Motor neuron (in vitro differentiated cells): Measurements from ENCODE around the gene ESRRA. TPM values are rescaled to one million over a fixed set of nuclear protein-coding genes. Genes with fewer than 3 reads are reported as not detected.

Experiments
- ATAC-seq, 8 experiments: fragments of 200-7000 bp; cut with Tn5 transposase; replicated peaks in 6 of 8; 2 replicates each; pipeline ENCODE4 v1.8.0; 2021; ENCODE audit warnings: mild to moderate bottlenecking in 8 of 8, moderate library complexity in 8 of 8
- H3K27ac ChIP-seq, 2 donors: fragments of 250-450 bp; sonication (Bioruptor Pico); 2 replicates each; pipeline ENCODE4 v1.9.0; 2021; ENCODE audit warnings: antibody characterized with exemption in 2 of 2, mild to moderate bottlenecking in 2 of 2, moderate library complexity in 1 of 2
- H3K4me1 ChIP-seq, 2 donors: fragments of 250-450 bp; sonication (Bioruptor Pico); replicated peaks in 1 of 2; 2 replicates each; pipeline ENCODE4 v1.6.1; 2021; ENCODE audit warnings: antibody characterized with exemption in 2 of 2, mild to moderate bottlenecking in 2 of 2, moderate library complexity in 1 of 2
- H3K4me3 ChIP-seq, 5 donors: fragments of 250-450 bp; sonication (Bioruptor Pico); 2 replicates each; pipeline ENCODE4 v1.9.0; 2021; ENCODE audit warnings: antibody characterized with exemption in 5 of 5, mild to moderate bottlenecking in 5 of 5, moderate library complexity in 4 of 5
- WGBS, 10 experiments: fragments of 450-650 bp; shearing (Covaris generic); methylation state at CpG; one replicate each; pipeline ENCODE4 v1.0.0; 2022; 5-methylcytosine and 5-hydroxymethylcytosine counted together
- in situ Hi-C, 9 experiments: fragments of 400-800 bp; cut with MboI; loops; one replicate each; pipeline ENCODE4 v1.15.0; 2021; ENCODE audit warnings: low sequenced_read_pairs in 9 of 9, low pct_unique_long_range_greater_than_20kb in 2 of 9; ENCODE audit not compliant: unreplicated experiment in 9 of 9
- total RNA-seq, 8 experiments: library from RNA; unstranded; fragments of 300-600 nt; gene quantifications; 2 replicates each; pipeline versions ENCODE4 v1.2.3 to v1.2.4, GENCODE V29; 2022

ESRRA gene
- total RNA-seq, 8 experiments from 2014 or later, result 9.3 to 75.7 (median 19.1) TPM

DNA sequence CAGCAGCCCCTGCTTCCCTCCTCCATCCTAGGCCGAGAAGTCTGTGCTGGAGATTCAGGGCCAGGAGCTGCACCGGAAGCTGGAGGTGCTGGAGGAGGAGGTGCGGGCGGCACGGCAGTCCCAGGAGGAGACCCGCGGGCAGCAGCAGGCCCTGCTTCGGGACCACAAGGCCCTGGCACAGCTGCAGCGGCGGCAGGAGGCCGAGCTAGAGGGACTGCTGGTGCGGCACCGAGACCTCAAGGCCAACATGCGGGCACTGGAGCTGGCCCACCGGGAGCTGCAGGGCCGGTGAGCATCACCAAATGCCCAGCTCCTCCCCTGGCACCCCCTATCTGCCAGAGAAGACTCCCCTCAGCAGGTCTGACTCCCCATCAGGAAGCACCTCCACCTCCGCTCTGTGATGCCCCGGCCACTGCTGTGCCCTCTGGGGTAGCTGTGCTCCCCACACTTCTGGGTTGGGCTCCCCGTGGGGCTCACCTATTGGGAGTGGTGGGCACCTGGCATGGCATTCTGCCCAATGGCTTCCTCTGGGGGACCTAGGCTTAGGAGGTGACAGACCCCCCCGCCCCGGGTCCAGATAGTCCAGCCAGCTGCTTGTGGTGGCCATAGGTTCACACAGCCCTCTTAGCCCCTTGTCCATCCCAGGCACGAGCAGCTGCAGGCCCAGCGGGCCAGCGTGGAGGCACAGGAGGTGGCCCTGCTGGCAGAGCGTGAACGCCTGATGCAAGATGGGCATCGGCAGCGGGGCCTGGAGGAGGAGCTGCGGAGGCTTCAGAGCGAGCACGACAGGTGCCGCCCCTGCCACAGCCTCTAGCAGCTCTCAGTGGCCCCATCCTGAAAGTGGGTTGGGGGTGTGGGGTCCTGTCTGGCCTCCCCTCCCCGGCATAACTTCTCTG is 47.0 kb downstream of the ESRRA start:
- Histone ChIP-seq H3K4me1 (peaks cover 14 to 36% of the 10 kb centered on the region in 2 donors), H3K4me3 (no peak overlapping the region), H3K27ac (no peak overlapping the region)
- WGBS, 10 experiments, result 79 to 100% (median 90%) methylated on average over 1 to 9 of the region's 33 CpGs; no CpG with 5 or more reads in 4 of the 10 experiments
- in situ Hi-C loops, result no loop called here
- no peak for ATAC-seq

DNA sequence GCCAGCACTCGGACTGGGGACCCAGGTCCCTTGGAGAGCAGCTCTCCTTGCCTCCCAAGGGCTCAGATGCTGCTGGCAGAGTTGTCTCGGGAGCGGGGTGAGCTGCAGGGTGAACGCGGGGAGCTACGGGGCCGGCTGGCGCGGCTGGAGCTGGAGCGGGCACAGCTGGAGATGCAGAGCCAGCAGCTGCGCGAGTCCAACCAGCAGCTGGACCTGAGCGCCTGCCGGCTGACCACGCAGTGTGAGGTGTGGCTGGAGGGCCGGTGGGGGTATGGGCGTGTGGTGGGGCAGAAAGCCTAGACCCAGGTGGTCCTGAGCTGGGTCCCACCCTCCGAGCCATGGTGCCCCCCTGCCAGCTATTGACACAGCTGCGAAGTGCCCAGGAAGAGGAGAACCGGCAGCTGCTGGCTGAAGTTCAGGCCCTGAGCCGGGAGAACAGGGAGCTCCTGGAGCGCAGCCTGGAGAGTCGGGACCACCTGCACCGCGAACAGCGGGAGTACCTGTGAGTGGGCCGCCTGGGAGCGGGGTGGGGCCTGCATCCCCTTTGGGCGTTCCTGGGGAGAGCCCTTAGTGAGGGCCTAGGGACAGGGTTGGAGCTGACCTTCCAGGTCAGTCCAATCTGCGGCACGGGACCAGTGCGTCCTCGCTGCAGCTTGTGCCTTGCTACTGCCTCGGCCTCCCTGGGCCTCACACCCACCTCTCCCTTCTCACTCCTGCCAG is 47.8 kb downstream of the ESRRA start:
- Histone ChIP-seq H3K4me3 (no peak overlapping the region), H3K27ac (no peak overlapping the region), H3K4me1 (peaks cover 22 to 41% of the 10 kb centered on the region in 2 donors)
- ATAC-seq, result no peak
- WGBS, 10 experiments, result 60 to 94% (median 83%) methylated on average over 1 to 7 of the region's 34 CpGs; no CpG with 5 or more reads in 7 of the 10 experiments
- in situ Hi-C loops, result no loop called here

DNA sequence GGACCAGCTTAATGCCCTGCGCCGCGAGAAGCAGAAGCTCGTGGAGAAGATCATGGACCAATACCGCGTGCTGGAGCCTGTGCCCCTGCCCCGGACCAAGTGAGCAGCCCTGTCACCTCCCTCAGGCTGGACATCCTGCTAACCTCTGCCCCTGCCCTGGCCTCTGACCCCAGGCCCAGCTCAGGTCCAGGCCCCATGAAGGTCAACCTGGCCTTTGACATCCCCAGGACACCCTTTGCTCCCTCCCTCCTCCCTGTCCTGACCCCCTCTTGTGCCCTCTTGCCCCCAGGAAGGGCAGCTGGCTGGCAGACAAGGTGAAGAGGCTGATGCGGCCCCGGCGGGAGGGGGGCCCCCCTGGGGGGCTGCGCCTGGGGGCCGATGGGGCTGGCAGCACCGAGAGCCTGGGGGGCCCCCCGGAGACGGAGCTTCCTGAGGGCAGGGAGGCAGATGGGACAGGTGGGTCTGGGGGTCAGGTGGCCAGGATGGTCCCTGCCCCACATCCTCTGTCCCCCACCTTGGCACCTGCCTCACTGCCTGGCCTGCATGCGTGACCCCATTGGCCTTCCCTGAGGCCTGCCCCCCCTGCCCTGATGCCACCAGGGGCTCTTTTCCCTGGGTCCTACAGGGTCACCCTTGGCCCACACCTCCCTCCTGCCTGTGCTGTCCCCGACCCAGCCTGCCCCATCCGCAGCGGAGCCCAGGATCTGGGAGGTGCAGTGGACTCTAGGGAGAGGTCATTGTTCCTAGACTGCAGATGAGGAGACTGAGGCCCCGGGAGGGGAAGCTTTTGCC is 48.6 kb downstream of the ESRRA start:
- in situ Hi-C loops, result no loop called here
- Histone ChIP-seq H3K4me3 (no peak overlapping the region), H3K4me1 (peaks cover 22 to 40% of the 10 kb centered on the region in 2 donors), H3K27ac (peak overlapping the region in 1 of 2 donors; percentile 18)
- WGBS, 10 experiments, result 87% methylated on average over 3 of the region's 20 CpGs; no CpG with 5 or more reads in 9 of the 10 experiments
- no peak for ATAC-seq

- H3K4me3 ChIP-seq, result peak overlapping the region in 2 of 5 donors; percentile 2 to 5
- whole genome bisulfite sequencing, 10 experiments, result 30 to 88% (median 67%) methylated on average over 1 to 8 of the region's 23 CpGs; no CpG with 5 or more reads in 3 of the 10 experiments
- peak; percentile 23 to 76 (median 68) for ATAC-seq
Observed at GRCh38 chr11:64355078-64355940, 50.0 kb downstream of the ESRRA start.

DNA sequence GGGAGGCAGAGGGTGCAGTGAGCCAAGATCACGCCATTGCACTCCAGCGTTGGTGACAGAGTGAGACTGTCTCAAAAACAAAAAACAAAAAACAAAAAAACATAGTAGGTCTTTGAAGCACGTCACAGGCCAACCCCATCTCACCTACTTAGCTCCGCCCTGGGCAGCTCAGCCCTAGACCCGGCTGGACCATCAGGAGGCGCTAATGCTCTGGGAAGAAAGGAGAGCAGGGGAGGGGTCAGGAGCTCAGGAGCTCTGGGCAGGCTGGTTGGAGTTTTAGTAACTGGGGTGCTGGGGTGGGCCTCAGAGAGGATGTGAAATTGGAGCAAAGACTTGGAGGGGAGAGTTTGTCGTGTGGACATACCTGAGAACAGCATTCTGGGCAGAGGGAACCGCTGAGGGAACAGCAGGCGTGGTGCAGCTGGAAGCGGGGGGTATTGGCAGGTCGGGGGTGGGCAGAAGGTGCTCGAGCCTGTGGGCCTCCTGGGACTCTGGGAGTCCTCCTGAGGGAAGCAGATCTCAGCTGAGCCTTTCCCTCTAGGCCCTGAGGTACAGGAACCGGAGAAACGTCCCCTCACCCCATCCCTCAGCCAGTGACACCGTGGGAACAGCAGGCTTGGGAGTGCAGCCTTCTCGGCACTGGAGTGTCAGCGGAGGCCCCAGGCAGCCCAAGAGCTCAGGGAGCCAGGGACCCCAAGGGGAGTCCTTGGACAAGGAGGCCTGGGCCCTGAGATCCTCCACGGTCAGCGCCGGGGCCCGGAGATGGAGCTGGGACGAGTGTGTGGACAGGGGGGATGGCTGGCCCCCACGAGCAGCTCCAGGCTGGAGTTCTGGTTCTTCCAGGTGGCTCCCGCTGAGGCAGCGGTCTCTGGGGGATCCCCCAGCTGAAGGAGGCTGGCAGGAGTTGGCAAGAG is 51.4 kb downstream of the ESRRA start:
- H3K4me3 ChIP-seq, result no peak overlapping the region
- in situ Hi-C loops, result no loop called here
- ATAC-seq, result peak in 3 of 8 experiments; percentile 2 to 8 (median 4)
- no peak overlapping the region for H3K27ac ChIP-seq
- WGBS, 10 experiments, result 40 to 100% (median 84%) methylated on average over 1 to 6 of the region's 25 CpGs; no CpG with 5 or more reads in 5 of the 10 experiments
- peaks cover 28 to 45% of the 10 kb centered on the region in 2 donors for H3K4me1 ChIP-seq

More at GRCh38 chr11:64355078-64355940, 50.0 kb downstream of the ESRRA start:
- Histone ChIP-seq H3K4me1 (peaks cover 31 to 50% of the 10 kb centered on the region in 2 donors), H3K27ac (peak overlapping the region in 1 of 2 donors; percentile 54)
- in situ Hi-C loops, result no loop called here

- WGBS, 10 experiments, result 100% methylated on average over 2 of the region's 6 CpGs; no CpG with 5 or more reads in 9 of the 10 experiments
- H3K27ac ChIP-seq, result no peak overlapping the region
- in situ Hi-C loops, result no loop called here
- peaks cover 27 to 44% of the 10 kb centered on the region in 2 donors for H3K4me1 ChIP-seq
- ATAC-seq, result no peak
- no peak overlapping the region for H3K4me3 ChIP-seq
Observed at GRCh38 chr11:64357446-64357845, 52.1 kb downstream of the ESRRA start.

GRCh38 chr11:64357904-64358535 is 52.7 kb downstream of the ESRRA start:
- in situ Hi-C loops, result no loop called here
- Histone ChIP-seq H3K27ac (peak overlapping the region; percentile 19 to 83), H3K4me1 (peaks cover 27 to 44% of the 10 kb centered on the region in 2 donors), H3K4me3 (peak overlapping the region in 2 of 5 donors; percentile 45 to 49)
- 88 to 100% methylated on average over 1 to 5 of the region's 13 CpGs; no CpG with 5 or more reads in 8 of the 10 experiments for WGBS, 10 experiments
- ATAC-seq, result peak in 4 of 8 experiments; percentile 2 to 21 (median 3)

DNA sequence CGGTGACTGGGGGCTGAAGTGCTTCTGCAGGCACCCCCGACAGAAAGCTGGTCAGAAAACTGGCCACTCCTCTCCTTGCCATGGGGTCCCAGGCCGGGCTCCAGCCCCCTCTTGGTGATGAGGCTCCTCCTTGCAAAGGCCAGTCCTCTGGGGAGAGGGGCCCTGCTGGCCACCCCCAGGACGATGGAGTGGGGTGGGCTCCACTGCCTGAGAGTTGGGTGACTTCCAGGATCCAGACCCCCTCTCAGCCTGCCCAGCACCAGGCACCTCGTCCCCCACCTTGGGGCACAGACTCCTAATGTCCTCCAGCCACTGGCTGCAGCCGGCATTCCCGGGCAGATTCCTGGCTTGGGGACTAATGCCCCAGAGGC is 53.2 kb downstream of the ESRRA start:
- Histone ChIP-seq H3K27ac (peak overlapping the region; percentile 19 to 83), H3K4me1 (peaks cover 27 to 44% of the 10 kb centered on the region in 2 donors), H3K4me3 (peak overlapping the region; percentile 28 to 49 (median 45))
- in situ Hi-C loops, result no loop called here
- 0 to 60% (median 0%) methylated on average over 1 to 2 of the region's 7 CpGs; no CpG with 5 or more reads in 7 of the 10 experiments for WGBS, 10 experiments
- ATAC-seq, result peak in 5 of 8 experiments; percentile 1 to 14 (median 1)

DNA sequence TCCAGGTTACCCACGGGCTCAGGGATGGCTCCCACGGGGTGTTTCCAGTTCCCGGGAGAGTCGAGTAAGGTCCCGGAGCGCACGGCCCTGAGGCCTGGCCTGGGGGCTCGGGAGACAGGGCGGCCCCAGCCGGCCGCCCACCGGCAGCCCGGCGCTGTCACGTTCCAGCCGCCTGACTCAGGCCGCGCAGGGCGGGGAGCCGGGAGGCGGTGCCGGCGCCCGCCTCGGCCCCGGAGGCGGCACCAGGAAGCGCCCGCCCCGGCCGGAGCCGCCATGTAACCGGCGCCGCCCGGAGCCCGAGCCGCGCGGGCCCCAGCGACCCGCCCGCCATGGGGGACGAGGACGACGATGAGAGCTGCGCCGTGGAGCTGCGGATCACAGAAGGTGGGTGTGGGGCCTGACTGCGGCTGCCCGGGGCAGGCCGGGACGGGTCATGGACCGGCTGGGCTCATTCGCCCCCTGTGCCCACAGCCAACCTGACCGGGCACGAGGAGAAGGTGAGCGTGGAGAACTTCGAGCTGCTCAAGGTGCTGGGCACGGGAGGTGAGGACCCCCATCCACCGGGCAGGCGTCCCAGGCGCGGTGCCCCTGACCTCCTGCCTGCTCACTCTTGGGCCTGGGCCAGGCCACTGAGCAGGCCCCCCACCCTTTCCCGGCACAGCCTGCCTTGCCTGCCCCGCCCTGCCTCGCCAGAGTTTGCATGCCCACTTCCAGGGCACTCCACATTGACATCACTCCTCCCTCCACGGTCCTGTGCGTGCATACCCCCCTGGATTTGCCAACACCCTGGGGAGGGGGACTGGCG is 53.8 kb downstream of the ESRRA start, which contains the start of gene RPS6KA4:
RPS6KA4 (plus strand) TSS at position 256 of the 805 bp plus-strand sequence; CDS start at position 330, 74 bp downstream.
- ATAC-seq, result peak; percentile 59 to 88 (median 72)
- WGBS, 10 experiments, result 0 to 12% (median 0%) methylated on average over 2 to 12 of the region's 70 CpGs; no CpG with 5 or more reads in 4 of the 10 experiments
- H3K4me3 ChIP-seq, result peak within 1 kb of the TSS; percentile 28 to 49 (median 45)
- in situ Hi-C loops, result no loop called here
- peak within 1 kb of the TSS; percentile 19 to 83 for H3K27ac ChIP-seq
- peaks cover 27 to 43% of the 10 kb centered on the region in 2 donors for H3K4me1 ChIP-seq
